Stimulated activated naive CD4-positive, alpha-beta T cell treated with Interleukin-2 at 50 U/mL for 16 hours (primary cell): ENCODE data around the gene NXNL2.

Experiments used
- DNase-seq: peaks from one replicate; lab custom pipeline; 2025; lab: John Stamatoyannopoulos, UW

The NXNL2 gene

GRCh38 chr9:88531920-88532698 is 2.9 kb upstream of the NXNL2 start:
- no peak for DNase-seq

GRCh38 chr9:88533951-88534455 is 975 bp upstream of the NXNL2 start:
- no peak for DNase-seq

- no peak for DNase-seq
Observed at GRCh38 chr9:88535226-88536022, 446 bp downstream of the NXNL2 start.

- no peak for DNase-seq
Observed at GRCh38 chr9:88536023-88536324, 996 bp downstream of the NXNL2 start.

GRCh38 chr9:88536951-88537760 is 2.2 kb downstream of the NXNL2 start:
- no peak for DNase-seq

- no peak for DNase-seq
Observed at GRCh38 chr9:88537761-88538091, 2.7 kb downstream of the NXNL2 start.

GRCh38 chr9:88538311-88539085 is 3.5 kb downstream of the NXNL2 start:
- DNase-seq = no peak

GRCh38 chr9:88539246-88539645 is 4.3 kb downstream of the NXNL2 start:
- no peak for DNase-seq

- DNase-seq = no peak
Observed at GRCh38 chr9:88540251-88540763, 5.3 kb downstream of the NXNL2 start.

GRCh38 chr9:88544245-88544644 is 9.3 kb downstream of the NXNL2 start:
- DNase-seq = no peak

GRCh38 chr9:88551546-88552137 is 16.7 kb downstream of the NXNL2 start:
- DNase-seq = no peak

GRCh38 chr9:88553350-88553749 is 18.4 kb downstream of the NXNL2 start:
- no peak for DNase-seq

GRCh38 chr9:88555268-88555980 is 20.4 kb downstream of the NXNL2 start:
- DNase-seq = no peak

GRCh38 chr9:88559661-88560060 is 24.7 kb downstream of the NXNL2 start:
- DNase-seq = no peak

GRCh38 chr9:88567870-88568269 is 32.9 kb downstream of the NXNL2 start:
- no peak for DNase-seq

- no peak for DNase-seq
Observed at GRCh38 chr9:88571419-88571818, 36.4 kb downstream of the NXNL2 start.

GRCh38 chr9:88572684-88573083 is 37.7 kb downstream of the NXNL2 start:
- no peak for DNase-seq

GRCh38 chr9:88574953-88575352 is 40.0 kb downstream of the NXNL2 start:
- no peak for DNase-seq

- no peak for DNase-seq
Observed at GRCh38 chr9:88577256-88578120, 42.5 kb downstream of the NXNL2 start.
